HepG2 (cell line): ENCODE results near the gene TBX6. TPM values are rescaled to one million over a fixed set of nuclear protein-coding genes. Genes with fewer than 3 reads are reported as not detected.

Experiments
- ELF4 ChIP-seq: sonication (generic); formaldehyde crosslinking; IDR thresholded peaks from 2 replicates; pipeline ENCODE4 v1.5.0; 2020; ENCODE audit warnings: missing genetic modification reagents, mild to moderate bottlenecking, moderate library complexity, borderline replicate concordance
- HNF4G ChIP-seq, 2 experiments: sonication (generic) in 1 of 2; formaldehyde crosslinking in 1 of 2; IDR thresholded peaks; 2 replicates each; pipeline versions ENCODE4 v1.4.0 to v1.6.1; 2011 to 2020; ENCODE audit warnings: borderline replicate concordance in 2 of 2, low read depth in 2 of 2, mild to moderate bottlenecking in 2 of 2, low read length in 1 of 2, missing genetic modification reagents in 1 of 2, moderate library complexity in 1 of 2
- KLF12 ChIP-seq: sonication (generic); formaldehyde crosslinking; IDR thresholded peaks from 2 replicates; pipeline ENCODE4 v1.4.0; 2020; ENCODE audit warnings: missing genetic modification reagents, borderline replicate concordance
- MAFG ChIP-seq: sonication (generic); formaldehyde crosslinking; IDR thresholded peaks from 2 replicates; pipeline ENCODE4 v1.5.1; 2020; ENCODE audit warnings: mild to moderate bottlenecking, missing genetic modification reagents
- U2AF2 ChIP-seq: fragments of 200-400 bp; formaldehyde crosslinking; IDR thresholded peaks from 2 replicates; pipeline ENCODE4 v1.6.1; 2017; ENCODE audit warnings: low read depth, mild to moderate bottlenecking, low read length
- YEATS2 ChIP-seq: sonication (generic); formaldehyde crosslinking; IDR thresholded peaks from 2 replicates; pipeline ENCODE4 v1.4.0; 2020; ENCODE audit warnings: missing genetic modification reagents, borderline replicate concordance
- ZIK1 ChIP-seq: sonication (generic); formaldehyde crosslinking; IDR thresholded peaks from 2 replicates; pipeline ENCODE4 v1.5.0; 2020; ENCODE audit warnings: mild to moderate bottlenecking, low read depth, missing genetic modification reagents, borderline replicate concordance
- ZNF335 ChIP-seq: sonication (generic); formaldehyde crosslinking; IDR thresholded peaks from 2 replicates; pipeline ENCODE4 v1.4.0; 2020; ENCODE audit warnings: missing genetic modification reagents
- polyA plus RNA-seq, 8 experiments: library from polyadenylated mRNA; depleted of rRNA in 3 of 8; stranded (reverse) in 7 of 8; unstranded in 1 of 8; fragments of >200 nt; fragmentation: Illumina TruSeq in 4 of 8; extraction: Trizol in 4 of 8; gene quantifications; 2 replicates each; pipeline versions ENCODE4 v1.2.1 to v1.2.3, GENCODE V29; 2011 to 2016; ENCODE audit warnings: low read depth in 4 of 8, missing spikeins in 1 of 8, mixed read lengths in 1 of 8; ENCODE audit not compliant: insufficient read depth in 1 of 8
- total RNA-seq, 5 experiments: library from RNA; depleted of rRNA; stranded (reverse); fragments of >200 nt; fragmentation: Illumina TruSeq; extraction: Trizol; gene quantifications; 2 replicates each; pipeline ENCODE4 v1.2.3, GENCODE V29; 2016; ENCODE audit warnings: low read depth in 1 of 5
- TF ChIP-seq, protein P1 (sequence below), 2 experiments: sonication (generic) in 1 of 2; formaldehyde crosslinking in 1 of 2; IDR thresholded peaks; 2 replicates each; pipeline versions ENCODE4 v1.6.1 to v1.9.0; 2014 to 2022; ENCODE audit warnings: antibody characterized with exemption in 1 of 2, borderline replicate concordance in 1 of 2, inconsistent platforms in 1 of 2, low read depth in 1 of 2, missing genetic modification reagents in 1 of 2
- TF ChIP-seq, protein P2 (sequence below): sonication (generic); formaldehyde crosslinking; IDR thresholded peaks from 2 replicates; pipeline ENCODE4 v1.5.1; 2020; ENCODE audit warnings: mild to moderate bottlenecking, missing genetic modification reagents, moderate library complexity

The TBX6 gene
- total and polyA plus RNA-seq, 2 of the 13 experiments (the other 11 are each of a cell fraction or from before 2014, with no cell fraction given) = 0.24 to 0.42 TPM

DNA sequence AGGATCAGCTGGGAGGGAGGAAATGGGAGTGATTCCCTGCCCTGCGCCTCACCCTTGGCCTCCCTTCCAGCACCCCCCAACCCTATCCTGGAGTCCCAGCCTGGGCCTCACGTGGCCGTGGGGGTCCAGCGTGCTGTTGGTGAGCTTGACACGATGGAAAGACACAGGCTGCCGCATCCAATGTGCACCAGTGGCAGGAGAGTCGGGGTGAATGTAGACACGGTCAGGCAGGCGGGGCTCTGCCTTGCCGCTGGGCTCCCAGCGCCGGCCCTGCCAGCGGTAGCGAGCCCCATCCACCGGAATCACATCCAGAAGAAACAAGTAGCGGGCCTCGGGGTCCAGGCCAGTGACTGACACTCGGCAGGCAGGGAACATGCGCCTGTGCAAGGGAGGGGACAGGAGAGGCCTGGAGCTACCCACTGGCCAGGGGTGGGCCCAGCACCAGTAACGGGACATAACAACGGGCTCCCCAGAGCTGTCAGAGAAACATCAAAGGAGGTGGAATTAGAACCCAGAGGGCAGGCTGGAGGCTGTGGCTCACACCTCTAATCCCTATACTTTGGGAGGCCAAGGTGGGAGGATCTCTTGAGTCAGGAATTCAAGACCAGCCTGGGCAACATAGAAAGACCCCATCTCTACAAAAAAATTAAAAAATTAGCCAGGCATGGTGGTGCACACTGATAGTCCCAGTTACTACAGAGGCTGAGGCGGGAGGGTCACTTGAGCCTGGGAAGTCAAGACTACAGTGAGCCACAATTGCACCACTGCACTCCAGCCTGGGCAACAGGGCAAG lies 2.7 kb downstream of the TBX6 start (continued):
- TF ChIP-seq, protein P1, sequence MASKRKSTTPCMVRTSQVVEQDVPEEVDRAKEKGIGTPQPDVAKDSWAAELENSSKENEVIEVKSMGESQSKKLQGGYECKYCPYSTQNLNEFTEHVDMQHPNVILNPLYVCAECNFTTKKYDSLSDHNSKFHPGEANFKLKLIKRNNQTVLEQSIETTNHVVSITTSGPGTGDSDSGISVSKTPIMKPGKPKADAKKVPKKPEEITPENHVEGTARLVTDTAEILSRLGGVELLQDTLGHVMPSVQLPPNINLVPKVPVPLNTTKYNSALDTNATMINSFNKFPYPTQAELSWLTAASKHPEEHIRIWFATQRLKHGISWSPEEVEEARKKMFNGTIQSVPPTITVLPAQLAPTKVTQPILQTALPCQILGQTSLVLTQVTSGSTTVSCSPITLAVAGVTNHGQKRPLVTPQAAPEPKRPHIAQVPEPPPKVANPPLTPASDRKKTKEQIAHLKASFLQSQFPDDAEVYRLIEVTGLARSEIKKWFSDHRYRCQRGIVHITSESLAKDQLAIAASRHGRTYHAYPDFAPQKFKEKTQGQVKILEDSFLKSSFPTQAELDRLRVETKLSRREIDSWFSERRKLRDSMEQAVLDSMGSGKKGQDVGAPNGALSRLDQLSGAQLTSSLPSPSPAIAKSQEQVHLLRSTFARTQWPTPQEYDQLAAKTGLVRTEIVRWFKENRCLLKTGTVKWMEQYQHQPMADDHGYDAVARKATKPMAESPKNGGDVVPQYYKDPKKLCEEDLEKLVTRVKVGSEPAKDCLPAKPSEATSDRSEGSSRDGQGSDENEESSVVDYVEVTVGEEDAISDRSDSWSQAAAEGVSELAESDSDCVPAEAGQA (IDR thresholded peaks at IDR 0.05; ENCODE audit: low read depth) = no peak
- TF ChIP-seq, protein P1 (CRISPR knock-in tag; IDR thresholded peaks at IDR 0.05; ENCODE audit: borderline replicate concordance) = no peak
- TF ChIP-seq KLF12 (CRISPR knock-in tag) (no peak), HNF4G (IDR thresholded peaks at IDR 0.05; ENCODE audit: borderline replicate concordance, low read depth, low read length) (no peak), HNF4G (CRISPR knock-in tag; IDR thresholded peaks at IDR 0.05; ENCODE audit: borderline replicate concordance, low read depth) (no peak), U2AF2 (no peak), YEATS2 (CRISPR knock-in tag) (no peak), ZNF335 (no peak), ELF4 (CRISPR knock-in tag) (no peak), ZIK1 (CRISPR knock-in tag) (no peak), MAFG (CRISPR knock-in tag) (no peak)
- TF ChIP-seq, protein P2, sequence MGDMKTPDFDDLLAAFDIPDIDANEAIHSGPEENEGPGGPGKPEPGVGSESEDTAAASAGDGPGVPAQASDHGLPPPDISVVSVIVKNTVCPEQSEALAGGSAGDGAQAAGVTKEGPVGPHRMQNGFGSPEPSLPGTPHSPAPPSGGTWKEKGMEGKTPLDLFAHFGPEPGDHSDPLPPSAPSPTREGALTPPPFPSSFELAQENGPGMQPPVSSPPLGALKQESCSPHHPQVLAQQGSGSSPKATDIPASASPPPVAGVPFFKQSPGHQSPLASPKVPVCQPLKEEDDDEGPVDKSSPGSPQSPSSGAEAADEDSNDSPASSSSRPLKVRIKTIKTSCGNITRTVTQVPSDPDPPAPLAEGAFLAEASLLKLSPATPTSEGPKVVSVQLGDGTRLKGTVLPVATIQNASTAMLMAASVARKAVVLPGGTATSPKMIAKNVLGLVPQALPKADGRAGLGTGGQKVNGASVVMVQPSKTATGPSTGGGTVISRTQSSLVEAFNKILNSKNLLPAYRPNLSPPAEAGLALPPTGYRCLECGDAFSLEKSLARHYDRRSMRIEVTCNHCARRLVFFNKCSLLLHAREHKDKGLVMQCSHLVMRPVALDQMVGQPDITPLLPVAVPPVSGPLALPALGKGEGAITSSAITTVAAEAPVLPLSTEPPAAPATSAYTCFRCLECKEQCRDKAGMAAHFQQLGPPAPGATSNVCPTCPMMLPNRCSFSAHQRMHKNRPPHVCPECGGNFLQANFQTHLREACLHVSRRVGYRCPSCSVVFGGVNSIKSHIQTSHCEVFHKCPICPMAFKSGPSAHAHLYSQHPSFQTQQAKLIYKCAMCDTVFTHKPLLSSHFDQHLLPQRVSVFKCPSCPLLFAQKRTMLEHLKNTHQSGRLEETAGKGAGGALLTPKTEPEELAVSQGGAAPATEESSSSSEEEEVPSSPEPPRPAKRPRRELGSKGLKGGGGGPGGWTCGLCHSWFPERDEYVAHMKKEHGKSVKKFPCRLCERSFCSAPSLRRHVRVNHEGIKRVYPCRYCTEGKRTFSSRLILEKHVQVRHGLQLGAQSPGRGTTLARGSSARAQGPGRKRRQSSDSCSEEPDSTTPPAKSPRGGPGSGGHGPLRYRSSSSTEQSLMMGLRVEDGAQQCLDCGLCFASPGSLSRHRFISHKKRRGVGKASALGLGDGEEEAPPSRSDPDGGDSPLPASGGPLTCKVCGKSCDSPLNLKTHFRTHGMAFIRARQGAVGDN (CRISPR knock-in tag) = peak; percentile 90
